NB4 (cell line): ENCODE measurements around the gene NOC2L.
"Not testable (repeated sequence)": the region's sequence is repeated elsewhere in the genome, so short reads cannot be mapped to it uniquely, and the experiment has no call there.

Experiments used
- DNase-seq: peaks from one replicate; pipeline ENCODE4 v3.0.0; 2010; ENCODE audit warnings: low read depth
- H3K4me3 ChIP-seq: one replicate; pipeline ENCODE4 v1.5.1; 2011; ENCODE audit warnings: mild to moderate bottlenecking, low read depth, low read length, moderate library complexity
- CTCF ChIP-seq: IDR thresholded peaks from one replicate; pipeline ENCODE4 v1.5.1; 2012; ENCODE audit warnings: low read depth, low read length
- MAX ChIP-seq: IDR thresholded peaks from 2 replicates; pipeline ENCODE4 v1.6.1; 2011; ENCODE audit warnings: low read depth, low read length
- MYC ChIP-seq: IDR thresholded peaks from 2 replicates; pipeline ENCODE4 v1.6.1; 2011; ENCODE audit warnings: low read depth, low read length
- POLR2A ChIP-seq: IDR thresholded peaks from 2 replicates; pipeline ENCODE4 v1.6.1; 2011; ENCODE audit warnings: mild to moderate bottlenecking; ENCODE audit not compliant: insufficient read length; ENCODE audit errors: extremely low read depth

The NOC2L gene

DNA sequence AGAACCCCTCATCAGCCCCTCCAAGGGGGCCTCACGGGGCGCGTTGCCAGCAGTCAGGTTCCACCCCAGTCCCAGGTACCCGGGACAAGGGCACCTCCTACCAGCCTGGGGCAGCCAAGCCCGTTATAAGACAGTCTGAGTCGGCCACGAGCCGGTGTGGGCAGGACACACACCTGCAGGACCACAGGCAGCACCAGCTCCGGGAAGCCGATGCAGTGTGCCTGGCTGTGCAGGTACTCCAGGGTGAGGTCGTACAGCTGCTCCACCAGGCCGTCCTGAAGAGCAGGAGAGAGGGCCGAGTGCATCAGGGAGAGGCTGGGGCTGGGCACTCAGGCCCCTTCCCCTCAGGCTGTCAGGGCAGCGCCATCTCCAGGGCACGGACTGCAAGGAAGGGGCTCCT is 11.1 kb downstream of the NOC2L start:
- no peak for TF ChIP-seq CTCF
- DNase-seq, result no peak
- H3K4me3 ChIP-seq, result no peak overlapping the region

DNA sequence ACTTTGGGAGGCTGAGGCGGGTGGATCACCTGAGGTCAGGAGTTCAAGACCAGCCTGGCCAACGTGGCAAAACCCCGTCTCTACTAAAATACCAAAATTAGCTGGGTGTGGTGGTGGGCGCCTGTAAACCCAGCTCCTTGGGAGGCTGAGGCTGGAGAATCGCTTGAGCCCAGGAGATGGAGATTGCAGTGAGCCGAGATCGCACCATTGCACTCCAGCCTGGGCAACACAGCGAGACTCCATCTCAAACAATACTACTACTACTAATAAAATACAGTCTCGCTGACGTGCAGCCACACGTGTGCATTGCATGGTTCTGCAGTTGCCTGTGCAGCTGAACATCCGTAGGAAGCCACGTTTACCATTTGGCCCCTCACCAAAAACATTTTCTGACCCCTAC is 12.2 kb downstream of the NOC2L start:
- not testable (repeated sequence) for H3K4me3 ChIP-seq, DNase-seq

- no peak overlapping the region for H3K4me3 ChIP-seq
- DNase-seq, result no peak
- TF ChIP-seq POLR2A, result no peak
- TF ChIP-seq MAX, result no peak
- TF ChIP-seq CTCF, result no peak
- TF ChIP-seq MYC, result no peak
Observed at GRCh38 chr1:945688-946556, 13.1 kb downstream of the NOC2L start.

- no peak overlapping the region for H3K4me3 ChIP-seq
- TF ChIP-seq MAX, result no peak
- TF ChIP-seq MYC, result no peak
- TF ChIP-seq CTCF, result no peak
- TF ChIP-seq POLR2A, result no peak
- DNase-seq, result no peak
Observed at GRCh38 chr1:944341-945325, 14.4 kb downstream of the NOC2L start.

- DNase-seq, result no peak
- no peak for TF ChIP-seq CTCF
- no peak for TF ChIP-seq POLR2A
- H3K4me3 ChIP-seq, result no peak overlapping the region
Observed at GRCh38 chr1:943545-944340, 15.3 kb downstream of the NOC2L start.

DNA sequence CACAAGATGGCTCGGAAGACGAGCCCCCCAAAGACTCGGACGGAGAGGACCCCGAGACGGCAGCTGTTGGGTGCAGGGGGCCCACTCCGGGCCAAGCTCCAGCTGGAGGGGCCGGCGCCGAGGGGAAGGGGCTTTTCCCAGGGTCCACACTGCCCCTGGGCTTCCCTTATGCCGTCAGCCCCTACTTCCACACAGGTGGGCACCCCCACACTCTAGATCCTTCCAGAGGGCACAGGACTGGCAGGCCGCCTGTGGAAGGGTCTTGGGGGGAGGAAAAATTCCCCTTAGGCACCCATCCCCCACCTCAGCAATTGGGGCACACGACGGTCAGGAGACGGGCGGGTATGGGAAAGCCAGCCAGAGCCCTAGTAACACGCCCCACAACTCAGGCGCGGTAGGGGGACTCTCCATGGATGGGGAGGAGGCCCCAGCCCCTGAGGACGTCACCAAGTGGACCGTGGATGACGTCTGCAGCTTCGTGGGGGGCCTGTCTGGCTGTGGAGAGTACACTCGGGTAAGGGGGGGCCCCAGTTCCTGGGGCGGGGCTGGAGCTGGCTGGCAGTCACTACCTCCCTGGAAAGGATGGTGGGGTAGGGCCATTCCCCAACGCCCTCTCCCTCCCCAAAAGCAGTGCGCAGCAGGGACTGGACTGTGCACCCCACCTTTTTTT is 16.1 kb downstream of the NOC2L start:
- no peak for TF ChIP-seq POLR2A
- TF ChIP-seq CTCF, result no peak
- TF ChIP-seq MYC, result no peak
- TF ChIP-seq MAX, result no peak
- DNase-seq, result no peak
- no peak overlapping the region for H3K4me3 ChIP-seq
